HUES64 (cell line): Measurements from ENCODE around the gene MICAL2.

Experiments used
- H3K27ac ChIP-seq: 2 replicates; pipeline ENCODE4 v1.7.0; 2013; ENCODE audit warnings: low read depth, low read length, inconsistent platforms
- H3K27me3 ChIP-seq: 2 replicates; pipeline ENCODE4 v1.6.1; 2013; ENCODE audit warnings: mild to moderate bottlenecking, low read length; ENCODE audit not compliant: insufficient read depth
- H3K36me3 ChIP-seq: 2 replicates; pipeline ENCODE4 v1.6.1; 2013; ENCODE audit warnings: mild to moderate bottlenecking, low read length; ENCODE audit not compliant: insufficient read depth
- H3K4me1 ChIP-seq: 2 replicates; pipeline ENCODE4 v1.6.1; 2013; ENCODE audit warnings: mild to moderate bottlenecking, low read length, moderate library complexity; ENCODE audit not compliant: insufficient read depth
- H3K4me3 ChIP-seq: 2 replicates; pipeline ENCODE4 v1.5.1; 2013; ENCODE audit warnings: mild to moderate bottlenecking, low read length, moderate library complexity
- H3K9ac ChIP-seq: 2 replicates; pipeline ENCODE4 v1.6.1; 2013; ENCODE audit warnings: mild to moderate bottlenecking, low read depth, low read length
- H3K9me3 ChIP-seq: 2 replicates; pipeline ENCODE4 v1.6.1; 2013; ENCODE audit warnings: low read depth, low read length; ENCODE audit not compliant: insufficient read depth
- WGBS: fragments of 150-250, 120-280 bp; methylation state at CpG from one replicate; pipeline ENCODE4 v1.1.7; 2013; ENCODE audit warnings: missing lambda C conversion rate; 5-methylcytosine and 5-hydroxymethylcytosine counted together

MICAL2 gene

GRCh38 chr11:12251666-12252560 is 141.5 kb downstream of the MICAL2 start:
- no peaks in the 10 kb centered on the region for H3K27me3 ChIP-seq
- H3K9me3 ChIP-seq: no peaks in the 10 kb centered on the region
- WGBS: 60% methylated on average over 5 of the region's 5 CpGs
- H3K27ac ChIP-seq: no peak overlapping the region
- H3K4me1 ChIP-seq: peaks cover 24% of the 10 kb centered on the region
- H3K36me3 ChIP-seq: no peaks in the 10 kb centered on the region
- no peak overlapping the region for H3K9ac ChIP-seq
- no peak overlapping the region for H3K4me3 ChIP-seq

GRCh38 chr11:12253843-12254281 is 143.5 kb downstream of the MICAL2 start:
- Histone ChIP-seq H3K27me3 (no peaks in the 10 kb centered on the region), H3K4me3 (no peak overlapping the region), H3K27ac (no peak overlapping the region), H3K9ac (no peak overlapping the region), H3K36me3 (no peaks in the 10 kb centered on the region), H3K4me1 (peaks cover 13% of the 10 kb centered on the region; the same call in 1 of the 2 replicates), H3K9me3 (no peaks in the 10 kb centered on the region)
- 95% methylated on average over 7 of the region's 7 CpGs for WGBS

DNA sequence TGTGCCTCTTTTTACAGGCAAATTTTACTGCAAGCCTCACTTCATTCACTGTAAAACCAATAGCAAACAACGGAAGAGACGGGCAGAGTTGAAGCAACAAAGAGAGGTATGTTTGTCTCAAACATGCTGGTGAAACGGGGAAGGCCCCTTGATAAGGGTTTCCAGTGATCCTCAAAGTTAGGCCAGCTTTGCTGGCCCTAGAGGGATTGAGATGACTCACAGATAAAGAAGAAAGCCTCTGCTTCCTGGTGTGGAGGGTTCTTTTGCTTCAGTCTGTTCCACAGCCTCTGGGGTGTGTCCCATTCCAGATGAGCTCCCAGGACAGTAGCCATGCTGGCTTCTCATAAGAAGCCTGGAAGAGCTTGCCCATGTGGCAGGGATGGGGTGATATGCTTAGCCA is 148.1 kb downstream of the MICAL2 start:
- 87% methylated on average over 3 of the region's 3 CpGs for WGBS
- Histone ChIP-seq H3K9me3 (no peaks in the 10 kb centered on the region), H3K4me1 (no peaks in the 10 kb centered on the region), H3K27ac (no peak overlapping the region), H3K4me3 (no peak overlapping the region), H3K27me3 (no peaks in the 10 kb centered on the region), H3K9ac (no peak overlapping the region), H3K36me3 (no peaks in the 10 kb centered on the region)

DNA sequence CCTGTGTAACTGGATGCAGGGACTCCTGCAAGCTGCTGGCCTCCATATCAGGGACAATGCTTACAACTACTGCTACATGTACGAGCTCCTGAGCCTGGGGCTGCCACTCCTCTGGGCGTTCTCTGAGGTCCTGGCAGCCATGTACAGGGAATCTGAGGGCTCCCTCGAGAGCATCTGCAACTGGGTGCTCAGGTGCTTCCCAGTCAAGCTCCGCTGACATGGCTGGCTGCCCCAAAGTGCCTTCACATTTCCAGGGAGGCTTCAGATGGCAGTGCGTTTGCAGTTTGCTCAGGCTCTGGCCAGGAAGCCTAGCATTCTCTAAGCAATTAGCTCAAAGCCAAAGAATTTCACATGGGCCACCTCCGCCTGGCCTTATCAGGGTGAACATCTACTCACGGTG is 149.6 kb downstream of the MICAL2 start:
- Histone ChIP-seq H3K27me3 (no peaks in the 10 kb centered on the region), H3K4me3 (no peak overlapping the region), H3K27ac (no peak overlapping the region), H3K9ac (no peak overlapping the region), H3K36me3 (no peaks in the 10 kb centered on the region), H3K4me1 (no peaks in the 10 kb centered on the region), H3K9me3 (no peaks in the 10 kb centered on the region)
- WGBS: 86% methylated on average over 7 of the region's 7 CpGs

- H3K9me3 ChIP-seq: no peaks in the 10 kb centered on the region
- H3K4me1 ChIP-seq: no peaks in the 10 kb centered on the region
Measured at GRCh38 chr11:12260731-12261521, 150.5 kb downstream of the MICAL2 start.

DNA sequence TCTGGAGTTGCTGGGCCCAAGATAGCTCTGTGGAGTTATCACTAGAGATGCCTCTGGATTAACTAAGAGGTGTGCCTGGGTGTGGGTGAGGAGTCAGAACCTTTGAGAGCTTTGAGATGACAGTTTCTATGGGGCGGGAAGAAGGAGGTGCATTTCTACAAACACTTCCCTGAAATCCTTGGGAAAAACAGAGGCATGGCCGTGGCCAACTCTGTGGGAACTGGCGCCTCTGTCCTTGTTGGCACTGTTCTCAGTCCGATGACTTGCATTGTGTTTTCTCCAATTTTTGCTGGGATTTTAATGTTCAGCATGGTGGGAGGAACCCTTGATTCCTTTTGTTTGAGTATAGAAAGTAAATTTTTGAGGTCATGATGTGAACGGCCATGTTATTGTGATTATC is 151.2 kb downstream of the MICAL2 start:
- Histone ChIP-seq H3K36me3 (no peaks in the 10 kb centered on the region), H3K9me3 (no peaks in the 10 kb centered on the region), H3K4me1 (no peaks in the 10 kb centered on the region), H3K27me3 (no peaks in the 10 kb centered on the region), H3K4me3 (no peak overlapping the region), H3K27ac (no peak overlapping the region), H3K9ac (no peak overlapping the region)
- 90% methylated on average over 5 of the region's 5 CpGs for WGBS

More at GRCh38 chr11:12260731-12261521, 150.5 kb downstream of the MICAL2 start:
- 89% methylated on average over 8 of the region's 8 CpGs for WGBS
- Histone ChIP-seq H3K27ac (no peak overlapping the region), H3K9ac (no peak overlapping the region), H3K36me3 (no peaks in the 10 kb centered on the region), H3K27me3 (no peaks in the 10 kb centered on the region), H3K4me3 (no peak overlapping the region)

DNA sequence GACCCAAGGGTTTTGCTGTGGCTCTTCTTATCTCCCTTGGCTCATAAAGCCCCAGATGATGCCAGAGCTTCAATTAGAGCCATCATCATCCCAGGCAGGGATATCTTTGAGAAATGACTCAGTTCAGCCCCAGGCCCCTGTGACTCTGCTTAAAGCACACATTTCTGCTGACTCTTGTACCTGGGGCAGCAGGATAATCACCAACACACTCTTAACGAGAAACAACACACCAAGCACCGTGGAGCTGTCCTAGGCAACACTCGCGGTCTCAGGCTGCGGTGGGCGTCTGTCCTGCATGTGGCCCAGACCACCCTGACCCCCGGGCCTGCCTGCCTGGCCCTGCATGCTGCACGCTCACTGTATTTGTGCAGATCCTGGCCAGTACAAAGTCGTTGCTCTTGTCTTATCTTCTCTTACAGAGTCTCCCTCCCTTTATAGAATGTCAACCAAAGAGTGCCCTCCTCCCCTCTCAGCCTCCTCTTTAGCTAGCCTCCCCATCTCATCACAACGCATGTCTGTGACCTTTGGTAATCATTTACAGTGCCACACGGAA is 152.8 kb downstream of the MICAL2 start:
- H3K4me3 ChIP-seq: no peak overlapping the region
- no peaks in the 10 kb centered on the region for H3K4me1 ChIP-seq

DNA sequence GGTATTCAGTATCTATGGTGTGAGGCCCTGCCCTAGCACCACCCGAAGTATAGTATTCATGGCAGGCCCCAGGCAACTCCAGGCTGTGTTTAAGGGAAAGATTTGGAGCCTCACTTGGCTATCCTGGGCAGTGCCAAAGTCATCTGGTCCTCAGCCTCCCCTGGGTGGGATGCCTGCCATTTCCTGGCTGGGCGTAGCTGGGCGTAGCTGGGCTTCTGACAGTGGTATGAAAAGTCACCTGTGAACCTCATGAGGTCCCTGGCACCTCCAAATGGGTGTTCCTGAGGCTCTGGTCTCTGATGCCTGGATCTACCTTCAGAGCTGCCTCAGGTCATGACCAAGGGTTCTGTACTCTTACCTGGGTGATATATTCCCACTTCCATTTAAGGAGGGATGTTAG is 154.0 kb downstream of the MICAL2 start:
- Histone ChIP-seq H3K9me3 (no peaks in the 10 kb centered on the region), H3K27me3 (no peaks in the 10 kb centered on the region), H3K27ac (no peak overlapping the region), H3K9ac (no peak overlapping the region), H3K4me1 (no peaks in the 10 kb centered on the region), H3K36me3 (no peaks in the 10 kb centered on the region), H3K4me3 (no peak overlapping the region)
- 65% methylated on average over 3 of the region's 3 CpGs for WGBS

More for the DNA sequence above, 152.8 kb downstream of the MICAL2 start:
- WGBS: 87% methylated on average over 11 of the region's 11 CpGs
- no peaks in the 10 kb centered on the region for H3K27me3 ChIP-seq
- no peak overlapping the region for H3K27ac ChIP-seq
- no peak overlapping the region for H3K9ac ChIP-seq
- H3K9me3 ChIP-seq: no peaks in the 10 kb centered on the region
- no peaks in the 10 kb centered on the region for H3K36me3 ChIP-seq

- no CpG with 5 or more reads among the region's 1 CpG for WGBS
- H3K9ac ChIP-seq: no peak overlapping the region
Measured at GRCh38 chr11:12266132-12266531, 155.7 kb downstream of the MICAL2 start.

DNA sequence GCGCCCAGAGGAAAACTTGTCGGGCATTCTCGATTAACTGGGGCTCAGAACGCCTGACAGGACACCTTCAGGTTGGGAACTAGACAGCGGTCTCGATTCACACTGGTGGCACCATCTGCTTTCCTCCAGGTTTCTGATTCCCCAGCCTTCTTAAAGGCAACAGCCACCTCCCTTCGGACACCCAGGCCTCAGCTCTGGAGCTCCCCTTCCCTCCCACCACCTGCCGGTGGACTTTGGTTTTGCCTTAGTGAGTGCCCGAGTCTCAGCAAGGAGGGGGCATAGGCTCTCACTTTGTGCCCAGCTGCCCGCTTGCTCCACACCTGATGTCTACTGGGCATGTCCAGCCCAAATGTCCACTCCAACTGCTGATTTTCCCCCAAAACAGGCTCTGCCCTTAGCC is 156.6 kb downstream of the MICAL2 start:
- no peak overlapping the region for H3K4me3 ChIP-seq

More at GRCh38 chr11:12266132-12266531, 155.7 kb downstream of the MICAL2 start:
- Histone ChIP-seq H3K4me3 (no peak overlapping the region), H3K27ac (no peak overlapping the region), H3K4me1 (no peaks in the 10 kb centered on the region), H3K9me3 (no peaks in the 10 kb centered on the region), H3K27me3 (no peaks in the 10 kb centered on the region), H3K36me3 (no peaks in the 10 kb centered on the region)

GRCh38 chr11:12267921-12268320 is 157.5 kb downstream of the MICAL2 start:
- Histone ChIP-seq H3K36me3 (no peaks in the 10 kb centered on the region), H3K4me3 (no peak overlapping the region), H3K9me3 (no peaks in the 10 kb centered on the region), H3K27ac (no peak overlapping the region), H3K9ac (no peak overlapping the region), H3K27me3 (no peaks in the 10 kb centered on the region), H3K4me1 (no peaks in the 10 kb centered on the region)
- 95% methylated on average over 2 of the region's 2 CpGs for WGBS

More for the DNA sequence above, 156.6 kb downstream of the MICAL2 start:
- H3K9ac ChIP-seq: no peak overlapping the region
- 90% methylated on average over 10 of the region's 10 CpGs for WGBS
- H3K36me3 ChIP-seq: no peaks in the 10 kb centered on the region
- H3K27me3 ChIP-seq: no peaks in the 10 kb centered on the region
- no peak overlapping the region for H3K27ac ChIP-seq
- no peaks in the 10 kb centered on the region for H3K9me3 ChIP-seq
- no peaks in the 10 kb centered on the region for H3K4me1 ChIP-seq
